Progenitor cell of endocrine pancreas (in vitro differentiated cells): ENCODE data around the gene HMCES. TPM values are rescaled to one million over a fixed set of nuclear protein-coding genes. Genes with fewer than 3 reads are reported as not detected.
"Not testable (repeated sequence)": the region's sequence is repeated elsewhere in the genome, so short reads cannot be mapped to it uniquely, and the experiment has no call there.

Experiments used
- DNase-seq: peaks from one replicate; pipeline ENCODE4 v3.0.0; 2021; ENCODE audit warnings: low spot score; ENCODE audit not compliant: unreplicated experiment
- H3K27ac Mint-ChIP-seq: 2 replicates; pipeline ENCODE4 v1.8.0; 2021; ENCODE audit warnings: mild to moderate bottlenecking, moderate library complexity, mixed read lengths
- H3K27me3 Mint-ChIP-seq: 2 replicates; pipeline ENCODE4 v1.8.0; 2021; ENCODE audit warnings: mixed read lengths
- H3K36me3 Mint-ChIP-seq: 2 replicates; pipeline ENCODE4 v1.8.0; 2022; ENCODE audit warnings: mixed read lengths; ENCODE audit not compliant: insufficient read depth
- H3K4me1 Mint-ChIP-seq: 2 replicates; pipeline ENCODE4 v1.8.0; 2021; ENCODE audit warnings: low read depth, mixed read lengths
- H3K4me3 Mint-ChIP-seq: 2 replicates; pipeline ENCODE4 v1.8.0; 2021; ENCODE audit warnings: low read depth, mild to moderate bottlenecking, moderate library complexity, mixed read lengths
- H3K9me3 Mint-ChIP-seq: 2 replicates; pipeline ENCODE4 v1.8.0; 2021; ENCODE audit warnings: low read depth, mixed read lengths
- total RNA-seq: library from RNA; stranded (reverse); gene quantifications from 2 replicates; pipeline ENCODE4 v1.2.1, GENCODE V29; 2021
- TF ChIP-seq, protein P1 (sequence below): fragments of 200-600 bp; sonication (generic); IDR thresholded peaks from one replicate; pipeline ENCODE4 v1.5.0; 2021; ENCODE audit warnings: antibody characterized with exemption, mild to moderate bottlenecking; ENCODE audit not compliant: unreplicated experiment

HMCES gene
- total RNA-seq, 1 donor from 2014 or later = 35.3 TPM

- TF ChIP-seq, protein P1, sequence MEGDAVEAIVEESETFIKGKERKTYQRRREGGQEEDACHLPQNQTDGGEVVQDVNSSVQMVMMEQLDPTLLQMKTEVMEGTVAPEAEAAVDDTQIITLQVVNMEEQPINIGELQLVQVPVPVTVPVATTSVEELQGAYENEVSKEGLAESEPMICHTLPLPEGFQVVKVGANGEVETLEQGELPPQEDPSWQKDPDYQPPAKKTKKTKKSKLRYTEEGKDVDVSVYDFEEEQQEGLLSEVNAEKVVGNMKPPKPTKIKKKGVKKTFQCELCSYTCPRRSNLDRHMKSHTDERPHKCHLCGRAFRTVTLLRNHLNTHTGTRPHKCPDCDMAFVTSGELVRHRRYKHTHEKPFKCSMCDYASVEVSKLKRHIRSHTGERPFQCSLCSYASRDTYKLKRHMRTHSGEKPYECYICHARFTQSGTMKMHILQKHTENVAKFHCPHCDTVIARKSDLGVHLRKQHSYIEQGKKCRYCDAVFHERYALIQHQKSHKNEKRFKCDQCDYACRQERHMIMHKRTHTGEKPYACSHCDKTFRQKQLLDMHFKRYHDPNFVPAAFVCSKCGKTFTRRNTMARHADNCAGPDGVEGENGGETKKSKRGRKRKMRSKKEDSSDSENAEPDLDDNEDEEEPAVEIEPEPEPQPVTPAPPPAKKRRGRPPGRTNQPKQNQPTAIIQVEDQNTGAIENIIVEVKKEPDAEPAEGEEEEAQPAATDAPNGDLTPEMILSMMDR = no peak
- H3K4me1 Mint-ChIP-seq = no peaks in the 10 kb centered on the region
- DNase-seq = no peak
- no peaks in the 10 kb centered on the region for H3K27me3 Mint-ChIP-seq
- H3K9me3 Mint-ChIP-seq = no peaks in the 10 kb centered on the region
- peaks cover 33% of the 10 kb centered on the region for H3K36me3 Mint-ChIP-seq
- no peak overlapping the region for H3K27ac Mint-ChIP-seq
- H3K4me3 Mint-ChIP-seq = no peak overlapping the region
Measured at GRCh38 chr3:129259612-129260477, 18.8 kb upstream of the HMCES start.

- H3K4me3 Mint-ChIP-seq = no peak overlapping the region
- no peaks in the 10 kb centered on the region for H3K27me3 Mint-ChIP-seq
- peaks cover 31% of the 10 kb centered on the region for H3K36me3 Mint-ChIP-seq
- H3K4me1 Mint-ChIP-seq = no peaks in the 10 kb centered on the region
- no peak for DNase-seq
- no peak overlapping the region for H3K27ac Mint-ChIP-seq
- no peaks in the 10 kb centered on the region for H3K9me3 Mint-ChIP-seq
- TF ChIP-seq, protein P1 = no peak
Measured at GRCh38 chr3:129260606-129261005, 18.1 kb upstream of the HMCES start.

GRCh38 chr3:129261894-129262293, 16.8 kb upstream of the HMCES start:
- H3K27ac Mint-ChIP-seq = no peak overlapping the region
- H3K27me3 Mint-ChIP-seq = no peaks in the 10 kb centered on the region
- H3K36me3 Mint-ChIP-seq = peaks cover 31% of the 10 kb centered on the region
- H3K4me3 Mint-ChIP-seq = no peak overlapping the region
- no peak for DNase-seq
- no peaks in the 10 kb centered on the region for H3K9me3 Mint-ChIP-seq
- TF ChIP-seq, protein P1 = no peak
- H3K4me1 Mint-ChIP-seq = no peaks in the 10 kb centered on the region

GRCh38 chr3:129263161-129263910, 15.3 kb upstream of the HMCES start:
- Mint-ChIP-seq H3K4me1 (no peaks in the 10 kb centered on the region), H3K27ac (no peak overlapping the region), H3K9me3 (no peaks in the 10 kb centered on the region), H3K36me3 (peaks cover 31% of the 10 kb centered on the region), H3K4me3 (no peak overlapping the region), H3K27me3 (no peaks in the 10 kb centered on the region)
- TF ChIP-seq, protein P1 = no peak
- no peak for DNase-seq

GRCh38 chr3:129264994-129265393, 13.7 kb upstream of the HMCES start:
- not testable (repeated sequence) for H3K9me3 Mint-ChIP-seq, H3K27ac Mint-ChIP-seq, H3K4me3 Mint-ChIP-seq, H3K4me1 Mint-ChIP-seq, H3K27me3 Mint-ChIP-seq, DNase-seq
- H3K36me3 Mint-ChIP-seq = peaks cover 27% of the 10 kb centered on the region
